ENCODE data around the gene DAB2IP.

DAB2IP gene

GRCh38 chr9:121818841-121819427 is 167.5 kb downstream of the DAB2IP start:
- no peak for DNase-seq (ENCODE audit: low read depth)

GRCh38 chr9:121819428-121820231 is 168.2 kb downstream of the DAB2IP start:
- DNase-seq (ENCODE audit: low read depth), result no peak

GRCh38 chr9:121820286-121821005 is 169.0 kb downstream of the DAB2IP start:
- no peak for DNase-seq (ENCODE audit: low read depth)

GRCh38 chr9:121821326-121821725 is 169.9 kb downstream of the DAB2IP start:
- DNase-seq (ENCODE audit: low read depth), result no peak

- DNase-seq (ENCODE audit: low read depth), result no peak
Observed at GRCh38 chr9:121822093-121823085, 171.0 kb downstream of the DAB2IP start.

- DNase-seq (ENCODE audit: low read depth), result no peak
Observed at GRCh38 chr9:121823451-121824169, 172.2 kb downstream of the DAB2IP start.

GRCh38 chr9:121824651-121825030 is 173.2 kb downstream of the DAB2IP start:
- DNase-seq (ENCODE audit: low read depth), result no peak

GRCh38 chr9:121825031-121825691 is 173.7 kb downstream of the DAB2IP start:
- DNase-seq (ENCODE audit: low read depth), result no peak

GRCh38 chr9:121826711-121827110 is 175.3 kb downstream of the DAB2IP start:
- DNase-seq (ENCODE audit: low read depth), result no peak

GRCh38 chr9:121827251-121827967 is 176.0 kb downstream of the DAB2IP start:
- DNase-seq (ENCODE audit: low read depth), result no peak

- no peak for DNase-seq (ENCODE audit: low read depth)
Observed at GRCh38 chr9:121830441-121831140, 179.2 kb downstream of the DAB2IP start.

- no peak for DNase-seq (ENCODE audit: low read depth)
Observed at GRCh38 chr9:121831869-121832268, 180.4 kb downstream of the DAB2IP start.

- DNase-seq (ENCODE audit: low read depth), result no peak
Observed at GRCh38 chr9:121833061-121833460, 181.6 kb downstream of the DAB2IP start.
